Stimulated activated naive CD8-positive, alpha-beta T cell treated with anti-CD3 and anti-CD28 coated beads, Interleukin-15, amount 100 ng/mL, for 72 hours (primary cell): ENCODE measurements around the gene SLC22A31.
"Not testable (repeated sequence)": the region's sequence is repeated elsewhere in the genome, so short reads cannot be mapped to it uniquely, and the experiment has no call there.

ENCODE experiments used
- ATAC-seq: fragments of 150-1000 bp; cut with Tn5 transposase; 2 replicates; pipeline ENCODE4 v1.10.0; 2021; ENCODE audit warnings: mild to moderate bottlenecking, moderate library complexity
- DNase-seq, 2 donors: peaks; one replicate each; pipeline ENCODE4 v3.0.0; 2021 to 2022
- H3K27ac Mint-ChIP-seq, 2 donors: one replicate each; pipeline ENCODE4 v1.8.0; 2022; ENCODE audit warnings: mild to moderate bottlenecking in 2 of 2, mixed read lengths in 2 of 2, moderate library complexity in 2 of 2
- H3K27me3 Mint-ChIP-seq: one replicate; pipeline ENCODE4 v1.8.0; 2022; ENCODE audit warnings: mixed read lengths
- H3K4me1 Mint-ChIP-seq: one replicate; pipeline ENCODE4 v1.8.0; 2022; ENCODE audit warnings: mild to moderate bottlenecking, mixed read lengths
- H3K4me3 Mint-ChIP-seq, 2 donors: one replicate each; pipeline ENCODE4 v1.8.0; 2022; ENCODE audit warnings: mild to moderate bottlenecking in 2 of 2, mixed read lengths in 2 of 2, moderate library complexity in 1 of 2
- H3K9me3 Mint-ChIP-seq, 2 donors: one replicate each; pipeline ENCODE4 v1.8.0; 2022; ENCODE audit warnings: mixed read lengths in 2 of 2

SLC22A31 gene

GRCh38 chr16:89200124-89200849 lies at the start of gene SLC22A31:
SLC22A31 (minus strand) TSS chr16:89200537; CDS start chr16:89200501, 36 bp downstream.
- Mint-ChIP-seq H3K27ac (no peak within 1 kb of the TSS), H3K27me3 (peaks cover 68% of the 10 kb centered on the region), H3K4me3 (peak within 1 kb of the TSS; percentile 55 to 62)

DNA sequence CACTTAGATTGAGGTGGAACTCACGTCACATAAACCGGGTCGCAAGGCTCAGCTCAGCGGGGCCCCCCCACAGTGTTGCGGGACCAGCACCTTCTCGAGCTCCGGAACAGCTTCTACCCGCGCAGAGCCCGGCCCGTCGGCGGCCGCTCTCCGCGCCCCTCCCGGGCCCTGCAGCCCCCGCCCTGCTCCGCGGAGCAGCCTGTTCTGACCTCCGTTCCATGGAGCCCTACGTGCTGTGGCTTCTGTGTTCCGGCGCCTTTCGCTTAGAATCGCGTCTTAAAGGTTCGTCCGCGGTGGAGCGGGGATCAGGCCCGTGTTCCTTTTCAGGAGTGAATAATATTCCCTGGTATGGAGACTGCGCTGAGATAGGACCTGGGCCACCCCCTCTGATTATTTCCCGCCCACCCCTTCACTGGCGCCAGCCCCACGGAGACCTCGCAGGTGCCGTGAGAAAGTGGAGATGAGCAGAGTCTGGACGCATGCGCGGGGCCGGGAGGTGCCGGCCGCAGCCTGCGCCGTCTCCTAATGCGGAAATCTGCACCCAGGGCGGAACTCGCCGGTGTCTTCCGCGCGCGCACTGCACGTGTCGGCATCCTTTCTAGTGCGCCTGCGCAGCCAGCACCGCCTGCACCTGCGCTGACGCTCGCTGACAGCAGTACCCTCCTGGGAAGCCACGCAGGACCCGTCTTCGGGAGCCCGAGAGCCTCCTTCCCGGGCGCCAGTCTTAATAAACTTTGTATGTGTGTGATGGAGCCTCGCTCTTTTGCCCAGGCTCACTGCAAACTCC lies 48.1 kb upstream of the SLC22A31 start:
- peaks cover 14% of the 10 kb centered on the region for H3K4me1 Mint-ChIP-seq
- H3K27me3 Mint-ChIP-seq = no peaks in the 10 kb centered on the region
- DNase-seq (no peak), ATAC-seq (peak; percentile 1)
- peak overlapping the region; percentile 75 to 81 for H3K4me3 Mint-ChIP-seq
- H3K27ac Mint-ChIP-seq = no peak overlapping the region
- peaks cover 9 to 11% of the 10 kb centered on the region in 2 donors for H3K9me3 Mint-ChIP-seq

More at GRCh38 chr16:89200124-89200849, at the start of gene SLC22A31:
- DNase-seq (peak in 1 of 2 donors; percentile 33), ATAC-seq (peak; percentile 15)
- Mint-ChIP-seq H3K4me1 (peaks cover 12% of the 10 kb centered on the region), H3K9me3 (no peaks in the 10 kb centered on the region)

- ATAC-seq = peak; percentile 65
These were observed 47.4 kb upstream of the SLC22A31 start for GRCh38 chr16:89247734-89248075.

GRCh38 chr16:89246903-89247733 lies 46.8 kb upstream of the SLC22A31 start:
- DNase-seq (peak; percentile 90 to 95), ATAC-seq (peak; percentile 85)
- peak overlapping the region in 1 of 2 donors; percentile 48 for H3K27ac Mint-ChIP-seq

More at GRCh38 chr16:89247734-89248075, 47.4 kb upstream of the SLC22A31 start:
- not testable (repeated sequence) for H3K27me3 Mint-ChIP-seq, H3K27ac Mint-ChIP-seq, DNase-seq
- Mint-ChIP-seq H3K4me1 (peaks cover 21% of the 10 kb centered on the region), H3K9me3 (peaks cover 9 to 11% of the 10 kb centered on the region in 2 donors), H3K4me3 (peak overlapping the region; percentile 75 to 81)

DNA sequence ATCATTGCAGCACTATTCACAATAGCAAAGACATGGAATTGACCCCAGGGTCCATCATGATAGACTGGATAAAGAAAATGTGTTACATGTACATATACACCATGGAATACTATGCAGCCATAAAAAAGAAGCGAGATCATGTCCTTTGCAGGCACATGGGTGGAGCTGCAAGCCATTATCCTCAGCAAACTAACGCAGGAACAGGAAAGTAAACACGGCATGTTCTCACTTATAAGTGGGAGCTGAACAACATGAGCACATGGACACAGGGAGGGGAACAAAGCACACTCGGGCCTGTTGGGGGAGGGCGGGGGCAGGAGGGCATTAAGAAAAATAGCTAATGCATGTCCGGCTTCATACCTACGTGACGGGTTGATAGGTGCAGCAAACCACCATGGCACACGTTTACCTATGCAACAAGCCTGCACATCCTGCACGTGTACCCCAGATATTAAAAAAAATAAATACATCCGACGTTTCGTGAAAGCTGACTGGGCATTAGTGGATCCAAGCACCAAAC lies 46.1 kb upstream of the SLC22A31 start:
- ATAC-seq (no peak), DNase-seq (no peak)
- peaks cover 9 to 11% of the 10 kb centered on the region in 2 donors for H3K9me3 Mint-ChIP-seq
- peaks cover 31% of the 10 kb centered on the region for H3K4me1 Mint-ChIP-seq
- H3K4me3 Mint-ChIP-seq = peak overlapping the region; percentile 75 to 81
- H3K27ac Mint-ChIP-seq = peak overlapping the region in 1 of 2 donors; percentile 48
- H3K27me3 Mint-ChIP-seq = no peaks in the 10 kb centered on the region

More at GRCh38 chr16:89246903-89247733, 46.8 kb upstream of the SLC22A31 start:
- Mint-ChIP-seq H3K4me1 (peaks cover 26% of the 10 kb centered on the region), H3K9me3 (peaks cover 9 to 11% of the 10 kb centered on the region in 2 donors), H3K4me3 (peak overlapping the region; percentile 75 to 81), H3K27me3 (no peaks in the 10 kb centered on the region)

DNA sequence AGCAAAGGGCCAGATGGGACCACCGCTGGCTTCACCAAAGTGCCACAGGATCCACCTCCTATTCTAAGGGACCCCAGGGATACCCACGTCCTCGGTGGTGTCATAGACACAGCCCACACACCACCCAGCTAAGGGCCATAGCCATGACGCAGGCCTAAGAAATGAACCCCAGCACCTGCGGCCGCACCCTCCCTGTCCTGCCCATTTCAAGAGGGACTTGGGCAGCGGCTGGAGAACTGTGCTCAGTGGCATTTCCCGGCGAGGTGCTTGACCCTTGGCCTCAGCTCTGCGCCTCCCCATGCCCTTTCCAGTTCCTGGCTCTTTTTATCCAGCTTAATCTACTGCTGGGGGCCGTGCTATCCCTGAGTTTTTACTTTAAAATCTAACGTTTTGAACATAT lies 44.4 kb upstream of the SLC22A31 start:
- Mint-ChIP-seq H3K4me3 (no peak overlapping the region), H3K27ac (no peak overlapping the region), H3K27me3 (no peaks in the 10 kb centered on the region), H3K4me1 (peaks cover 44% of the 10 kb centered on the region), H3K9me3 (peaks cover 1 to 2% of the 10 kb centered on the region in 2 donors)
- no peak for DNase-seq
- ATAC-seq = no peak

GRCh38 chr16:89244264-89244663 lies 43.9 kb upstream of the SLC22A31 start:
- DNase-seq, H3K9me3 Mint-ChIP-seq, H3K27ac Mint-ChIP-seq, H3K4me3 Mint-ChIP-seq, ATAC-seq, H3K27me3 Mint-ChIP-seq: not testable (repeated sequence)
- H3K4me1 Mint-ChIP-seq = peaks cover 45% of the 10 kb centered on the region

GRCh38 chr16:89243664-89244063 lies 43.3 kb upstream of the SLC22A31 start:
- ATAC-seq (no peak), DNase-seq (no peak)
- Mint-ChIP-seq H3K4me3 (no peak overlapping the region), H3K27ac (no peak overlapping the region), H3K9me3 (no peaks in the 10 kb centered on the region), H3K27me3 (no peaks in the 10 kb centered on the region), H3K4me1 (peaks cover 45% of the 10 kb centered on the region)

DNA sequence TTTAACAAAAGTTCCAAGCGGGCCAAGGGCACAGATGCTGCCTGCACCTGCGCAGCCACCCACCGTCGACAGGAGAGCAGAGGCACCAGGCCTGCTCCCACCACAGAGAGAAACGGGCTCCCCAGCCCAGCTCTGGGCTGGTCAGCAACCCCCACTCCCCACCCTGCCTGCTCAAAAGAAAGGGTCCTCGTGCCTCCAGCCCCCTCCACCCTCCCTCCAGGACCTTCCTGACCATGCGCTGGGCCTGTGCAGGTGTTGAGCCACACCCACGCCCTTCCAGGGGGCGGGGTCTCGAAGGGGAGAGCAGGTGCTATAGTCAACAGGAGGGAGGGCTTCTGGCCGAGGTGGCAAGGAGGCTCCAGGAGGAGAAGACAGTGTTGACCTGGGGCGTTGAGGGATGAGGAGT lies 42.5 kb upstream of the SLC22A31 start:
- no peaks in the 10 kb centered on the region for H3K9me3 Mint-ChIP-seq
- H3K4me1 Mint-ChIP-seq = peaks cover 45% of the 10 kb centered on the region
- H3K4me3 Mint-ChIP-seq = peak overlapping the region; percentile 9 to 49
- no peaks in the 10 kb centered on the region for H3K27me3 Mint-ChIP-seq
- peak overlapping the region in 1 of 2 donors; percentile 75 for H3K27ac Mint-ChIP-seq
- DNase-seq (no peak), ATAC-seq (no peak)

DNA sequence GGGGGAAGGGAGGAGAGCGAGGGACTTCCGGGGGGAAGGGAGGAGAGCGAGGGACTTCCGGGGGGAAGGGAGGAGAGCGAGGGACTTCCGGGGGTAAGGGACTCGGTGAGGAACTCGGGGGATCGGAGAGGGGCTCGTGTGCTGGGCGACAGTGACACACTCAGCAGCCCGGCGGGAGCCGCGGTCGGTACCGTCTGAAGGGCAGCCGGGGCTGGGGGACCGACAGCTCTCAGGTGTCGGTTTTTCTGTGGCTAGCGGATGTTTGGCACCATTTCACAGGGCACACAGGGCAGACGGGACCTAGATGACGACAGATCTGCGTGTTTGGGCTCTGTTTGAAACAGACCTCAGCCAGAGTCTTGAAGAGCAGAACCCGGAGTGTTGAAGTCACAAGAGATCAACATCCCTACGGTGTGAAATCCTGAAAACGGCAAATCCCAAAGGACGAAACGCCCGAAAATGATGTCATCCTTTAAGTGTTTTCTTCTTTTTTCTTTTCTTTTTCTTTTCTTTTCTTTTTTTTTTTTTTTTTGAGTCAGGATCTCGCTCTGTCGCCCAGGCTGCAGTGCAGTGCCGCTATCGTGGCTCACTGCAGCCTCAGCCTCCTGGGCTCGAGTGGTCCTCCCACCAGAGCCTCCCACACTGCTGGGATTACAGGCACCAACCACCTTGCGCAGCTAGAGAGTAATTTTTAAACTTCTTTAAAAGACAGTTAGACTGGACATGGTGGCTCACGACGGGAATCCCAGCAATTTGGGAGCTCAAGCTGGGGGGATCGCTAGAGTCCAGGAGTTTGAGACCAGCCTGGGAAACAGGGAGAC lies 41.1 kb upstream of the SLC22A31 start:
- Mint-ChIP-seq H3K4me1 (peaks cover 39% of the 10 kb centered on the region), H3K27me3 (no peaks in the 10 kb centered on the region), H3K4me3 (peak overlapping the region; percentile 99 to 100), H3K27ac (peak overlapping the region; percentile 100), H3K9me3 (no peaks in the 10 kb centered on the region)
- DNase-seq = peak; percentile 81
- peak; percentile 85 for ATAC-seq

DNA sequence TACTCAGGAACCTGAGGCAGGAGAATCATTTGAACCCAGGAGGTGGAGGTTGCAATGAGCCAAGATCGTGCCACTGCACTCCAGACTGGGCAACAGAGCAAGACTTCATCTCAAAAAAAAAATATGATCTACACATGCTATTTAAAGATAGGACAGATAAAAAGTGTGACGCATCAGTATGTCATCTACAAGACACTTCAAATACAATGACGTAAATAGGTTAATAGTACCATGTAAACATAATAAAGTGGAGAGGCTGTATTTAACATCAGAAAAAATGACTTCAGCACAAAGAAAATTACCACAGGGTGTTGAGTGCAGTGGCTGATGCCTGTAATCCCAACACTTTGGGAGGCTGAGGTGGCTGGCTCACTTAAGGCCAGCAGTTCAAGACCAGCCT lies 37.4 kb upstream of the SLC22A31 start:
- Mint-ChIP-seq H3K27ac (no peak overlapping the region), H3K9me3 (no peaks in the 10 kb centered on the region), H3K27me3 (no peaks in the 10 kb centered on the region), H3K4me3 (no peak overlapping the region), H3K4me1 (peaks cover 24% of the 10 kb centered on the region)
- ATAC-seq (no peak), DNase-seq (no peak)

DNA sequence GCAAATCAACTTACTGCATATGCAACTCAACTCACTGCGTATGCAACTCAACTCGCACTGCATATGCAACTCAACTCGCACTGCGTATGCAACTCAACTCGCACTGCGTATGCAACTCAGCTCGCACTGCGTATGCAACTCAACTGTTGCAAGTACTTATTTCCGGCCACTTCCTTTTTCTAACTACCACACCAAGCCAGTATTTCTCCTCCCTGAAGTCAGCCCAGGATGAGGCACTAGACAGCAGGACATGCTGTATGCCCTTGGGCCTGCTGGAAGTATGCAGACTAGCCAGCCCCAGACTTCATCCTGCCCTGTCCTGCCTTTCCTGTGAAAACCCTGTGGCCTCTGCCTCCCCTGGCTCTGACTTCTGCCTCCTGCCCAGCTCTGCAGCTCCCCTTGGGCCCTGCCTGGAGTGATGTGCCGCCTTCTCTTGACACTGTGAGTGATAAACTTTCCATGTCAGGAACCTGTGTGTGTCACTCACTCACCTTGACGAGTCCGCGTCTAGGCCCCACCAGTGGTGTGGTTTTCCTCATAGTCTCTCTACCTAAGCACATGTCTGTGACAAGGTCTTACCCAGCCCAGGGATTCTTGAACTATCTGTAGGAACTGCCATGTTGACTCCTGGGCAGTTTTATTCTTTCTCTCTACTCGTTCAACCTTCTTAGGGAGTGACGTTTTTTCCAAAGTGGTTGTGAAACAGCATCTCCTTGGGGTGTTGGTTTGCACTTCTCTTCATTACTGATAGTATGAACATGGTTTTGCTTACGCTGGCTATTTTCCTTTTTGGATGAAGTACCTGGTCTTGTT lies 33.5 kb upstream of the SLC22A31 start:
- peaks cover 0 to 7% of the 10 kb centered on the region in 2 donors for H3K9me3 Mint-ChIP-seq
- DNase-seq = no peak
- no peaks in the 10 kb centered on the region for H3K4me1 Mint-ChIP-seq
- no peak overlapping the region for H3K27ac Mint-ChIP-seq
- H3K27me3 Mint-ChIP-seq = no peaks in the 10 kb centered on the region
- no peak for ATAC-seq
- H3K4me3 Mint-ChIP-seq = no peak overlapping the region

GRCh38 chr16:89232107-89232506 lies 31.8 kb upstream of the SLC22A31 start:
- H3K27me3 Mint-ChIP-seq = no peaks in the 10 kb centered on the region
- DNase-seq (no peak), ATAC-seq (no peak)
- no peak overlapping the region for H3K4me3 Mint-ChIP-seq
- peaks cover 14 to 25% of the 10 kb centered on the region in 2 donors for H3K9me3 Mint-ChIP-seq
- no peaks in the 10 kb centered on the region for H3K4me1 Mint-ChIP-seq
- H3K27ac Mint-ChIP-seq = no peak overlapping the region

DNA sequence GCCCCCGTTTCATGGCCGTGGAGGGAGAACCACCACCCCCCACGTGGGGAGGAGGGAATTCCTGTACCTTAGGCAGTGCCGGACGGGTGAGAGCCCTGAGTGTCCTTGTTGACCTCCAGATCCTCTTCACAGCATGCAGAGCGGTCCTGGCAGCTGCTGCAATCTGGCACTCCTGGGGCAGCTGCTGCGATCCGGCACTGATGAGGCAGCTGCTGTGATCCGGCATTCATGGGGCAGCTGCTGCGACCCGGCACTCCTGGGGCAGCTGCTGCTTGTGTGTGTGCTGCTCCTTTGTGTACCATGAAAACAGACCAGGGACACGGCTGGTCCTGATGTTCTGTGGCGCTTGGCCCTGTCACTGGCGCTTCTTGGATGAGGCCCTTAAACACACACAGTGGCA lies 29.9 kb upstream of the SLC22A31 start:
- Mint-ChIP-seq H3K4me1 (no peaks in the 10 kb centered on the region), H3K4me3 (no peak overlapping the region), H3K27ac (no peak overlapping the region), H3K27me3 (no peaks in the 10 kb centered on the region), H3K9me3 (peaks cover 21 to 34% of the 10 kb centered on the region in 2 donors)
- ATAC-seq (no peak), DNase-seq (no peak)
